Osteocyte (in vitro differentiated cells): ENCODE results near the gene INHBE. TPM values are rescaled to one million over a fixed set of nuclear protein-coding genes. Genes with fewer than 3 reads are reported as not detected.

Experiments used
- DNase-seq: peaks from one replicate; pipeline ENCODE4 v3.0.0; 2021; ENCODE audit warnings: mixed read lengths; ENCODE audit not compliant: unreplicated experiment; ENCODE audit errors: extremely low spot score
- H3K27ac Mint-ChIP-seq: one replicate; pipeline ENCODE4 v1.8.0; 2021; ENCODE audit warnings: mild to moderate bottlenecking, mixed read lengths; ENCODE audit not compliant: unreplicated experiment
- H3K27me3 Mint-ChIP-seq: one replicate; pipeline ENCODE4 v1.8.0; 2021; ENCODE audit warnings: mixed read lengths; ENCODE audit not compliant: unreplicated experiment
- H3K36me3 Mint-ChIP-seq: one replicate; pipeline ENCODE4 v1.8.0; 2021; ENCODE audit warnings: mixed read lengths; ENCODE audit not compliant: unreplicated experiment
- H3K4me1 Mint-ChIP-seq: one replicate; pipeline ENCODE4 v1.8.0; 2021; ENCODE audit warnings: mixed read lengths; ENCODE audit not compliant: unreplicated experiment
- H3K4me3 Mint-ChIP-seq: one replicate; pipeline ENCODE4 v1.8.0; 2021; ENCODE audit warnings: mild to moderate bottlenecking, moderate library complexity, mixed read lengths; ENCODE audit not compliant: unreplicated experiment
- H3K9me3 Mint-ChIP-seq: one replicate; pipeline ENCODE4 v1.8.0; 2021; ENCODE audit warnings: mixed read lengths; ENCODE audit not compliant: unreplicated experiment
- total RNA-seq: library from RNA; stranded (reverse); gene quantifications from 2 replicates; pipeline ENCODE4 v1.2.1, GENCODE V29; 2021
- TF ChIP-seq, protein P1 (sequence below): fragments of 200-600 bp; sonication (generic); IDR thresholded peaks from 2 replicates; pipeline ENCODE4 v1.5.0; 2021; ENCODE audit warnings: antibody characterized with exemption, mild to moderate bottlenecking, moderate library complexity

Gene INHBE
- total RNA-seq, 1 donor from 2014 or later: 1.3 TPM

DNA sequence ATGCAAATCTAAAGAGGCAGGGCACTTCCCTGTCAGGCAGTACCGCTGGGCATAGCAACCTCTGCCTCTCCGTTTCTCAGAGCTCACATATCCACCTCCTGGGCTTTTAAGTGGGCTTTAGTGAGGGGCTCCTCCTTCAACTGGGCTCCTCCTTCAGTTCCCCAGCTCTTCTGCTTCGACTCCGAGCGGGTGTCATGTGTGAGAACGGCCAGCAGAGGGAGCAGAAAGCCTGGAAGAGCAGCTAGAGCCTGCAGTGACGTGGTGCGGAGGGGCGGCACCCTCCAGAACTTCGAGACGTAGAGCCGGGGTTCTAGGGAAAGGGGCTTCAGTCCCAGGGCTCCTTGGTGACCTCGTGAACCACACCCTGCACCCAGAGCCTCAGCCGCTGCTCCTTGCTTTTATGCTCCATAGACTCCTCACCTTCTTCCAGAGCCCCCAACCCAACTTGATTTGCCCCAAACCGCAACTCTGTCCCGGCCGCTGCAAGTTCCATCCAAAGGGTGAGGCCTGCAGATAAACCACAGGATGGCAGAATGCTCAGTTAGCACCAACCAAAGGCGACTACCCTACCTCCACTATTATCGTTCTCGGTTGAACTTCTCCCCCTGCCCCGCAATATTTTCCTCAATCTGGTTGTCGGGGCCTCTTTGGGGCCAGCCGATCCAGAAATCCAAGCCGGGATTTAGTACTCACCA is 4.1 kb downstream of the INHBE start:
- no peaks in the 10 kb centered on the region for H3K36me3 Mint-ChIP-seq
- TF ChIP-seq, protein P1, sequence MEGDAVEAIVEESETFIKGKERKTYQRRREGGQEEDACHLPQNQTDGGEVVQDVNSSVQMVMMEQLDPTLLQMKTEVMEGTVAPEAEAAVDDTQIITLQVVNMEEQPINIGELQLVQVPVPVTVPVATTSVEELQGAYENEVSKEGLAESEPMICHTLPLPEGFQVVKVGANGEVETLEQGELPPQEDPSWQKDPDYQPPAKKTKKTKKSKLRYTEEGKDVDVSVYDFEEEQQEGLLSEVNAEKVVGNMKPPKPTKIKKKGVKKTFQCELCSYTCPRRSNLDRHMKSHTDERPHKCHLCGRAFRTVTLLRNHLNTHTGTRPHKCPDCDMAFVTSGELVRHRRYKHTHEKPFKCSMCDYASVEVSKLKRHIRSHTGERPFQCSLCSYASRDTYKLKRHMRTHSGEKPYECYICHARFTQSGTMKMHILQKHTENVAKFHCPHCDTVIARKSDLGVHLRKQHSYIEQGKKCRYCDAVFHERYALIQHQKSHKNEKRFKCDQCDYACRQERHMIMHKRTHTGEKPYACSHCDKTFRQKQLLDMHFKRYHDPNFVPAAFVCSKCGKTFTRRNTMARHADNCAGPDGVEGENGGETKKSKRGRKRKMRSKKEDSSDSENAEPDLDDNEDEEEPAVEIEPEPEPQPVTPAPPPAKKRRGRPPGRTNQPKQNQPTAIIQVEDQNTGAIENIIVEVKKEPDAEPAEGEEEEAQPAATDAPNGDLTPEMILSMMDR: peak; percentile 91
- peaks cover 47% of the 10 kb centered on the region for H3K4me1 Mint-ChIP-seq
- H3K27ac Mint-ChIP-seq: peak overlapping the region; percentile 97
- no peaks in the 10 kb centered on the region for H3K9me3 Mint-ChIP-seq
- DNase-seq: peak; percentile 97
- no peaks in the 10 kb centered on the region for H3K27me3 Mint-ChIP-seq
- H3K4me3 Mint-ChIP-seq: peak overlapping the region; percentile 93

DNA sequence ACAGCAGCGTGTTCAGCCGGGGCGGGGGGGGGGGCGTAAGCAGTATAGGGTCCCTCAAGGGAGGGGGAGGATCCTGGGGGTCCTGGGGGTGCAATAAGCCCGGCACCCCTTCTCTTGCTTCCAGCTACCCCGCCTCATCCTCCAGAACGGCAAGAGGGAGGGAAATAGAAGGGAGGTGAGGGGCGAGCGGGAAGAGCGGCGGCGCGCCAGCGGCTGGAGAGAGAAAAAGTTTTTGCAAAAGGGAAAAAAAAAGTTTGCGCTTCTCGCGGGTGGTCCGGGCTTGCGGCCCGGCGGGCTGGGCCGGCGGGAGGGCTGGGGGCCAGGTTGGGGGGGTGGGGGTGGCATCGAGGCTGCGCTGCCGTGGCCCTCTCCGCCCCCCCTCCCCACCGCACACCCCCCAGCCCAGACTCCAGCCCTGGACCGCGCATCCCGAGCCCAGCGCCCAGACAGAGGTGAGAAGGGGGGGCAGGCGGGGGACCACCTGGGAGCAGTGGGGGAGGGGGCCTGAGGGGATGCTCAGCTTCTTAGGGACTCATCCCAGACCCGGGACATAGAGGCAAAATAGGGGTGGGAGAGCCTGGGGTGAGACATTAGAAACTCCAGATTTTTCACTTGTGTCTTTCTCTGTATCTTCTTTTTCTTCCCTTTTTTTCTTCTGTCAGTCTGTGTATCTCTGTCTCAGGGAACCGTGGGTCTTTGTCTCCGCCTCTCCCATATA is 4.8 kb downstream of the INHBE start, which contains the start of gene GLI1:
Gene GLI1, plus strand, starts transcription at position 36 of the 718 bp plus-strand sequence. CDS start 3,907 bp downstream, outside the sequence.
- H3K27me3 Mint-ChIP-seq: no peaks in the 10 kb centered on the region
- H3K36me3 Mint-ChIP-seq: no peaks in the 10 kb centered on the region
- H3K4me3 Mint-ChIP-seq: peak within 1 kb of the TSS; percentile 93
- H3K9me3 Mint-ChIP-seq: no peaks in the 10 kb centered on the region
- H3K4me1 Mint-ChIP-seq: peaks cover 41% of the 10 kb centered on the region
- TF ChIP-seq, protein P1: no peak
- DNase-seq: no peak
- H3K27ac Mint-ChIP-seq: peak within 1 kb of the TSS; percentile 97

DNA sequence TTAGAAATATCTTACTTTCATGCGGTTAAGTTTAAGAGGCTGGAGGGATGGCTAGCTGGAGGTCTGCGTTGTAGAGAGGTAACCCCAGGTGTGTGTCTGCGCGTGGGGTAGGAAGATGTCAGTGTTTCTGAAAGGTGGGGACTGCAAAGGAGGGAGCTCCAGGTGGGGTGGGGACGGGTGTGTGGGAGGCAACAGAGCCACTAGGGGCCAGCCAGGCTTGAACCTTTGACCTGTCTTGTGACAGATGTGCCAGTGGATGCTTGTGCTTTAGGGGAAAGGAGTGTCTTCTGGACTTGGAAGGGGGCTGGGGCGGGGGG is 5.3 kb downstream of the INHBE start:
- peak overlapping the region; percentile 72 for H3K4me3 Mint-ChIP-seq
- H3K4me1 Mint-ChIP-seq: peaks cover 36% of the 10 kb centered on the region
- TF ChIP-seq, protein P1: no peak
- peak overlapping the region; percentile 82 for H3K27ac Mint-ChIP-seq
- H3K9me3 Mint-ChIP-seq: no peaks in the 10 kb centered on the region
- H3K27me3 Mint-ChIP-seq: no peaks in the 10 kb centered on the region
- no peaks in the 10 kb centered on the region for H3K36me3 Mint-ChIP-seq
- DNase-seq: no peak

DNA sequence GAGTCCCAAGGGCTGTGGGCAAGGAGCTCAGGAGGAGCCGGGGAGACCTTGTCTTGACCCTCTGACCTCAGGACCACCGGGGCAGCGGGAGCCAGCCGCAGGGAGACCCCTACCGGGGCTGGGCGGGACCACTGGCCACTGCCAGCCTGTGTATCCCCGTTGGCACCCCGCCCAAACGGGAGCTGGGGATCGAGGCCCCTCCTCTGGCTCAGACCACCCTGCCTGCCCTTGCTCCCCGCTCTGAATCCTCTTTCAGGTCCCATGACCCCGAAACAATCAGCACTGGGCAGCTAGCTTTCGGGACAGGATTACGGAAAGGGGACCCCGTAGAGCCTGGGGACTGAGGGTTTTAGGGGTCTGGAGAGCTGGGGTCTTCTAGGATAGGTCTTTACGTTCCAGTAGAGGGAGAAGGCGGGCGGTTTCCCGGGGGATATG is 5.8 kb downstream of the INHBE start:
- Mint-ChIP-seq H3K27ac (peak overlapping the region; percentile 41), H3K4me1 (peaks cover 32% of the 10 kb centered on the region), H3K36me3 (no peaks in the 10 kb centered on the region), H3K27me3 (no peaks in the 10 kb centered on the region), H3K4me3 (peak overlapping the region; percentile 79), H3K9me3 (no peaks in the 10 kb centered on the region)
- TF ChIP-seq, protein P1: no peak
- DNase-seq: no peak

DNA sequence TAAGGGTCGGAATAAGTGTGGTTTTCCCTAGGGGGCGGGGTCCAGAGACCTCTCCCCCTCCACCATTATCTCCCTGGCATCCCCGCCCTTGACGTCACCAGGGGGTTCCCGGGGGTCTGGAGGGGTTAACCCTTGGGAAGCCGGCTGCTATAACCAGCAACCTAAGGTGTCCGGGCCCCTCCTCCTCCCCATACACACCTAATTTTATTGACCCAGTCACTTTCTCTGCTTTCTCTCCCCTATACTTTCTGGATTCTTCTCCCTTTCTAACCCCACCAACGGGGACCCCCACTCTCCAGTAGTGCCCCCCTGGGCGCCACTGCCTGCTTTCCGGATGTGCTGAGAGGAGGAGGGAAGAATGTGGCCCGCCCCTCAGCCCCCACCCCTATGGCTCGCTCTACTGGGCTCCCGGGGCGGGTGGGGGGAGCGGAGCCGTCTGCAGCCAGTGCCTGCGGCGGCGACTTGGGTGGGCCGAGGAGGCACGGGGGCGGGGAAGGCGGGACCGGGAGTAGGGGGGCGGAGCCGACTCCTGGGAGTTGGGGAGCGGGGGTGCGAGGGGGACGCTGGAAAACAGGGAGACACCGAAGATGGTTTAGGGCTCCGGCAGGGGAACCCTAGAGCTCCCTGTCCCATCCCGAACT is 6.3 kb downstream of the INHBE start:
- Mint-ChIP-seq H3K4me1 (peaks cover 28% of the 10 kb centered on the region), H3K36me3 (no peaks in the 10 kb centered on the region), H3K27ac (peak overlapping the region; percentile 63), H3K4me3 (peak overlapping the region; percentile 79), H3K27me3 (no peaks in the 10 kb centered on the region), H3K9me3 (no peaks in the 10 kb centered on the region)
- TF ChIP-seq, protein P1: no peak
- no peak for DNase-seq
